GM03348 (cell line): Measurements from ENCODE around the gene TMEM114.

Experiments
- DNase-seq: peaks from one replicate; pipeline ENCODE4 v3.0.0; 2012; ENCODE audit warnings: low spot score

Gene TMEM114

GRCh38 chr16:8549843-8550412, 40.4 kb downstream of the TMEM114 start:
- DNase-seq, result no peak

DNA sequence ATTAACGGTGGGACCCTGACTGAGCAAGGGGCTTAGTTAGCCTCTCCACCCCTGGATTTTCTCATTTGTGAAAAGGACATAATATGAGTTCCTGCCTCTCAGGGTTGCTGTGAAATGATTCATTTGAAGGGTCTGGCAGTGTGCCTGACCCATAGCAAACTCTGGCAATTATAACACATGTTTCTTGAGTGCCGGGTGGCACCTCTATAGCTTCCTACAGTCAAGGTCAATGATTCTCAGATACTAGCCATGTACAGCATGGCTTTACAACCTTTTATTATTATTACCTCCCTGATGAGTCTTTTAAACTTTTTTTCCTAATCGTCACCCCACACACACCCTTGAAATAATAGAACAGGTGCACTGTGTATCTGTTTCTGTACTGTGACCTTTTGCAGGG, 42.1 kb downstream of the TMEM114 start:
- no peak for DNase-seq

DNA sequence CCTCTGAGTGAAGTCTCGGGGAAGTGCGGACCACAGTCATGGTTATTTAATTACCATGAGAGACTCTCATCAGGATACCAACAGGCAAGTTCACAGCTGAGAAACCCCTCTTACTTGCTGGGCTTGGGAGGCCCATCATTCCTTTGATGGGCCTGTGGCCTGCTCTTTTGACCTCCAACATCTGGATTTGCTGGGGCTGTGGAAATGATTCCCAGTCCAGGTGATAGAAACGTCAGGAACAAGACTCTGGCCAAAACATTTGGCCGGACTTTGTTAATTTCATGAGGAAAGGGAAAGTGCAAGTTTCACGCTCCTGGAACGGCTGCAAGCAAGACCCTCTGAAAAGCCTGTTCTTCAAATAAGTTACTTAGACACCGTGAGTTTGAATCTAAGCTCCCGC, 42.5 kb downstream of the TMEM114 start:
- no peak for DNase-seq

- no peak for DNase-seq
These were observed 45.9 kb downstream of the TMEM114 start for GRCh38 chr16:8544406-8544805.

- no peak for DNase-seq
These were observed 47.1 kb downstream of the TMEM114 start for GRCh38 chr16:8543258-8543657.

DNA sequence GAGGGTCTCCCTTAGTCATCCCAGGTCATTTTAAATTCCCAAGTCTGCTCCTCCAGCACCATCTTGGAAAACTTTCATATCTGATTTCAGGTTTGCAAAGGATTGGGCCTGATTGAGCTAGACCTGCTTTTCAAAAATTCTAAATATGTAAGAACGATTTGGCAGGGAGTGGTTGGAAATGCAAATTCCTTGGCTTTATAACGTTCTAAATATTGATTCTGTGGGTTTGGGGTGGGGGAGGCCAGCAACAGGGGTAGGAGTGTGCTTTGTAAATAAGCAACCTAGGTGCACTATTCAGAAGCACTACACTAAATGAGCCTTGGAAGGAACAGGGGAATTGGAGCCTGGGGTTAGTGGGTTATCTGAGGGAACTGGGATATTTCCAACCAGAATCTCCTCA, 47.9 kb downstream of the TMEM114 start:
- DNase-seq, result no peak

DNA sequence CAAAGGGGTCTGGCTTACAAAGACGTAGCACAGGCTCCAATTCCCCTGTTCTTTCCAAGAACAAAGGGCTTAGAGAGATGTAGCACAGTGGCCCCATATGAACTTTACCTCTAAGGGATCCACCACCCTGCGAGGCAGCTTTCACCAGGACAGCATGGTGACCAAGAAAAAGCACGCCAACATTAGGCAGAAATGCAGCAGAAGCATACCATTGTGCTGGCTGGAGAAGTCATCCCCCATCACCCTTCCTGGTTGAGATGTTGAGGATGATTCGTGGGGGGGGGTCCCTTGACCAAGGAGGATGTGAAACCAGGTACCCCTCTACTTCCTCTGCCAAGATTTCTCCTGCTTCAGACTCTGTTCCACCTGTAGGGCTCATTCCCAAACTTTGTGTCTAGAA, 48.4 kb downstream of the TMEM114 start:
- DNase-seq, result no peak

DNA sequence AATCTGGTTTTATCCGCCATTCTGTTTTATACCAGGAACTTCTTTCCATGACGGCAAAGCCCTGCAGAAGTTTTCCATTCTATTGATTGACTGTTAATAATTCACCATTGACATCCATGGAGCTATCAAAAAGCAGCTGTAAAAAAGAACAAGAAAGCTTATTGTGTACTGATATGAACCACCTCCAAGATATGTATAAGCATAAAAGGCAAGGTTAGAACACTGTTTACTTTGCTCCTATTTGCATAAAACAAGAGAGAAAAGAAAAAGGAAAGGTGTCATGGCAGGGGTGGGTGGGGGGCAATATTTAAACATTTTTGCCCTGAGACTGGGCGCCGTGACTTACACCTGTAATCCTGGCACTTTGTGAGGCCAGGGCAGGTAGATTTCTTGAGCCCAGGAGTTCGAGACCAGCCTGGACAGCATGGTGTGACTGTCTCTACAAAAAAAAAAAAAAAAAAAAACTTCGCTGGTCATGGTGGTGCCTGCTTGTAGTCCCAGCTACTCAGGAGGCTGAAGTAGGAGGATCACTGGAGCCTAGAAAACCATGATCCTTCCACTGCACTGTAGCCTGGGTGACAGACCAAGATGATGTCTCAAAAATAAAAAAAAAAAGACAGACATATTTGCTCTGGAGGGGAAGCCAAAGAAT, 52.5 kb downstream of the TMEM114 start:
- no peak for DNase-seq

DNA sequence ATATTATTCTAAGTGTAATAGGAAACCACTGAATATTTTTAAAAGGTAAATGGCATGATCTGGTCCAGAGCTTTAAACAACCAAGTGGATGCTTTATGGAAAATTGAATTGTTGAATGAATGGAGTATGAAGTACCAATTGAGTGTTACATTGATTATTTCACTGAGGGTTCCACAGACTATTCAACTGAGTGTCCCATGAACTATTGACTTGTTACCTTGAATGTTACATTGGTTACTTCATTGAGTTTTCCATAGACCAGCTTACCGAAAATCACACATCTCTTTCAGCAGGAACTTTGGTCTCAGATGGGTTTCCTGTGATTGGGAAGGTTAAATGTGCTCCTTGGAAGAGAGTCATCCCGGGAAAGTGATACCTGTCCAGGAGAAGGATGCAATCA, 56.8 kb downstream of the TMEM114 start:
- no peak for DNase-seq

- DNase-seq, result no peak
These were observed 59.4 kb downstream of the TMEM114 start for GRCh38 chr16:8530752-8531384.

GRCh38 chr16:8528471-8528870, 61.8 kb downstream of the TMEM114 start:
- no peak for DNase-seq

- no peak for DNase-seq
These were observed 66.4 kb downstream of the TMEM114 start for GRCh38 chr16:8523932-8524331.

- DNase-seq, result no peak
These were observed 67.6 kb downstream of the TMEM114 start for GRCh38 chr16:8522757-8523156.

DNA sequence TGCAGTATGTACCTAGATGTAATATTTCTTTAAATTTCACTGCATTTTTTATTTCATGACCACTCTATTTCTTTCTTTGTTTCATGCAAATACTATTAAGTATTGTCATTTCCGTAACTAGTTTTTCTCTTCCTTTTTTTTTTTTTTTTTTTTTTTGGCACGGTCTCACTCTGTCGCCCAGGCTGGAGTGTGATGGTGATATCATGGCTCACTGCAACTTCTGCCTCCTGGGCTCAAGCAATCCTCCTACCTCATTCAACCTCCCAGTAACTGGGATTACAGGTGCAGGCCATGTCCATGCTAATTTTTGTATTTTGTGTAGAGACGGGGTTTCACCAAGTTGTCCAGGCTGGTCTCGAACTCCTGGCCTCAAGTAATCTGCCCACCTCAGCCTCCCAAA, 70.7 kb downstream of the TMEM114 start:
- DNase-seq, result no peak
